SH-SY5Y (cell line): ENCODE data around the gene ZNF45.

Experiments used
- GATA2 ChIP-seq: IDR thresholded peaks from 2 replicates; pipeline ENCODE4 v1.6.1; 2011; ENCODE audit warnings: mild to moderate bottlenecking, low read depth, low read length
- GATA3 ChIP-seq: IDR thresholded peaks from 2 replicates; pipeline ENCODE4 v1.6.1; 2011; ENCODE audit warnings: low read depth, mild to moderate bottlenecking, low read length, moderate library complexity

GRCh38 chr19:43983912-43984686 lies 49.0 kb upstream of the ZNF45 start, which contains the start of gene ZNF155:
- TF ChIP-seq GATA2 (no peak), GATA3 (no peak)
